HEK293 (cell line): ENCODE results near the gene ZNF316.

Experiments used
- CTCF ChIP-seq: fragments of 450-650 bp; formaldehyde crosslinking; IDR thresholded peaks from 2 replicates; pipeline ENCODE4 v1.5.1; 2016; ENCODE audit warnings: missing biosample characterization, missing genetic modification characterization
- MEIS1 ChIP-seq: sonication (generic); formaldehyde crosslinking; IDR thresholded peaks from 2 replicates; pipeline ENCODE4 v1.8.1; 2022; ENCODE audit warnings: missing genetic modification reagents, mild to moderate bottlenecking, borderline replicate concordance
- PATZ1 ChIP-seq: fragments of 450-650 bp; formaldehyde crosslinking; IDR thresholded peaks from 2 replicates; pipeline ENCODE4 v1.5.1; 2016; ENCODE audit warnings: missing biosample characterization, missing genetic modification characterization
- PBX3 ChIP-seq: sonication (generic); formaldehyde crosslinking; IDR thresholded peaks from 2 replicates; pipeline ENCODE4 v1.8.1; 2022; ENCODE audit warnings: mild to moderate bottlenecking, moderate library complexity, missing genetic modification reagents
- PRDM10 ChIP-seq: fragments of 450-650 bp; formaldehyde crosslinking; IDR thresholded peaks from 2 replicates; pipeline ENCODE4 v1.5.1; 2016; ENCODE audit warnings: missing biosample characterization, missing genetic modification characterization
- RBAK ChIP-seq: fragments of 450-650 bp; formaldehyde crosslinking; IDR thresholded peaks from 2 replicates; pipeline ENCODE4 v1.5.1; 2016; ENCODE audit warnings: missing biosample characterization, missing genetic modification characterization
- TCF7L2 ChIP-seq: IDR thresholded peaks from 2 replicates; pipeline ENCODE4 v1.6.1; 2011; ENCODE audit warnings: low read depth, mild to moderate bottlenecking, inconsistent platforms, low read length, moderate library complexity, borderline replicate concordance
- ZBTB49 ChIP-seq: fragments of 450-650 bp; formaldehyde crosslinking; IDR thresholded peaks from 2 replicates; pipeline ENCODE4 v1.5.1; 2016; ENCODE audit warnings: missing biosample characterization, missing genetic modification characterization, low read depth
- ZIC2 ChIP-seq: fragments of 450-650 bp; formaldehyde crosslinking; IDR thresholded peaks from 2 replicates; pipeline ENCODE4 v1.5.1; 2016; ENCODE audit warnings: missing biosample characterization, missing genetic modification characterization
- ZNF274 ChIP-seq, 2 experiments: fragments of 200-500 bp in 1 of 2; fragments of 450-650 bp in 1 of 2; sonication (Bioruptor generic) in 1 of 2; formaldehyde crosslinking in 1 of 2; IDR thresholded peaks; 2 replicates each; pipeline versions ENCODE4 v1.5.1 to v1.6.1; 2014 to 2016; ENCODE audit warnings: borderline replicate concordance in 1 of 2, inconsistent platforms in 1 of 2, low read length in 1 of 2, missing biosample characterization in 1 of 2, missing genetic modification characterization in 1 of 2
- ZNF362 ChIP-seq: fragments of 450-650 bp; formaldehyde crosslinking; IDR thresholded peaks from 2 replicates; pipeline ENCODE4 v1.5.1; 2016; ENCODE audit warnings: missing biosample characterization, missing genetic modification characterization
- ZNF510 ChIP-seq: fragments of 450-650 bp; formaldehyde crosslinking; IDR thresholded peaks from 2 replicates; pipeline ENCODE4 v1.5.1; 2018; ENCODE audit warnings: mild to moderate bottlenecking, missing genetic modification characterization, missing biosample characterization; ENCODE audit not compliant: insufficient replicate concordance
- ZNF704 ChIP-seq: fragments of 450-650 bp; formaldehyde crosslinking; IDR thresholded peaks from 2 replicates; pipeline ENCODE4 v1.5.1; 2016; ENCODE audit warnings: missing biosample characterization, missing genetic modification characterization
- ZSCAN5A ChIP-seq: fragments of 450-650 bp; formaldehyde crosslinking; IDR thresholded peaks from 2 replicates; pipeline ENCODE4 v1.5.1; 2016; ENCODE audit warnings: missing biosample characterization, missing genetic modification characterization

GRCh38 chr7:6618621-6619020 is 18.5 kb upstream of the ZNF316 start:
- TF ChIP-seq ZNF274 (IDR thresholded peaks at IDR 0.05; ENCODE audit: low read length) (no peak), ZNF274 (tag by site-specific recombination; IDR thresholded peaks at IDR 0.05; ENCODE audit: borderline replicate concordance) (no peak), ZNF510 (tag by site-specific recombination) (no peak), CTCF (no peak), ZSCAN5A (no peak), ZIC2 (tag by site-specific recombination) (no peak), TCF7L2 (no peak), PRDM10 (no peak), PATZ1 (tag by site-specific recombination) (no peak), RBAK (tag by site-specific recombination) (no peak), MEIS1 (CRISPR knock-in tag) (no peak), PBX3 (CRISPR knock-in tag) (no peak), ZNF362 (tag by site-specific recombination) (no peak), ZNF704 (no peak), ZBTB49 (no peak)
